ENCODE measurements around the gene CCDC149.

Gene CCDC149

GRCh38 chr4:24889991-24890390 is 22.9 kb downstream of the CCDC149 start:
- H3K18ac ChIP-seq (ENCODE audit: low read length) = no peak overlapping the region
- H2AK5ac ChIP-seq (ENCODE audit: low read length) = no peak overlapping the region
- no peaks in the 10 kb centered on the region for H3K36me3 ChIP-seq (ENCODE audit: control insufficient read depth in 1 of 2, insufficient read depth in 2 of 2, low read length in 2 of 2)
- no peak overlapping the region for H3K4me2 ChIP-seq (ENCODE audit: low read length)
- H3K23ac ChIP-seq (ENCODE audit: low read length) = no peak overlapping the region
- H4K8ac ChIP-seq (ENCODE audit: low read depth, low read length) = no peak overlapping the region
- H3K79me1 ChIP-seq (ENCODE audit: low read length) = no peaks in the 10 kb centered on the region
- no peak overlapping the region for H2BK12ac ChIP-seq (ENCODE audit: low read length)
- H3K27ac ChIP-seq (ENCODE audit: low read depth, low read length) = no peak overlapping the region
- H3K4ac ChIP-seq (ENCODE audit: low read depth, low read length) = no peak overlapping the region
- no peaks in the 10 kb centered on the region for H3K4me1 ChIP-seq (ENCODE audit: control insufficient read depth in 1 of 2, insufficient read depth in 2 of 2, low read length in 2 of 2)
- no peak overlapping the region for H3K9ac ChIP-seq (ENCODE audit: low read length)
- H3K9me3 ChIP-seq (ENCODE audit: insufficient read depth, low read depth, low read length) = peaks cover 2% of the 10 kb centered on the region
- H3K4me3 ChIP-seq (ENCODE audit: low read depth, low read length) = no peak overlapping the region
- no peak for DNase-seq
- H4K91ac ChIP-seq (ENCODE audit: low read depth, low read length) = no peak overlapping the region
- no CpG with 5 or more reads among the region's 3 CpGs for WGBS (ENCODE audit: extremely low coverage, insufficient coverage, insufficient read length)
- H3K14ac ChIP-seq (ENCODE audit: low read length) = no peak overlapping the region
- H2AFZ ChIP-seq (ENCODE audit: insufficient read depth, low read length, poor library complexity) = no peak overlapping the region
- H3K79me2 ChIP-seq (ENCODE audit: control insufficient read depth, insufficient read depth, low read length, poor library complexity) = no peaks in the 10 kb centered on the region
- no peak overlapping the region for H2BK5ac ChIP-seq (ENCODE audit: low read depth, low read length, poor library complexity)
- no peak overlapping the region for H4K12ac ChIP-seq (ENCODE audit: low read depth, low read length)
- H2BK120ac ChIP-seq (ENCODE audit: insufficient read depth, low read length, poor library complexity) = no peak overlapping the region
- H3K27me3 ChIP-seq (ENCODE audit: insufficient read depth, low read length) = no peaks in the 10 kb centered on the region

GRCh38 chr4:24888475-24889344 is 24.1 kb downstream of the CCDC149 start:
- Histone ChIP-seq H3K27me3 (ENCODE audit: insufficient read depth, low read length) (no peaks in the 10 kb centered on the region), H3K79me2 (ENCODE audit: control insufficient read depth, insufficient read depth, low read length, poor library complexity) (no peaks in the 10 kb centered on the region), H2BK12ac (ENCODE audit: low read length) (no peak overlapping the region), H2BK120ac (ENCODE audit: insufficient read depth, low read length, poor library complexity) (no peak overlapping the region), H4K8ac (ENCODE audit: low read depth, low read length) (no peak overlapping the region), H3K4ac (ENCODE audit: low read depth, low read length) (no peak overlapping the region), H4K12ac (ENCODE audit: low read depth, low read length) (no peak overlapping the region), H2AK5ac (ENCODE audit: low read length) (no peak overlapping the region), H2AFZ (ENCODE audit: insufficient read depth, low read length, poor library complexity) (no peak overlapping the region), H3K9me3 (ENCODE audit: insufficient read depth, low read depth, low read length) (peaks cover 2% of the 10 kb centered on the region), H3K4me3 (ENCODE audit: low read depth, low read length) (no peak overlapping the region), H3K4me2 (ENCODE audit: low read length) (no peak overlapping the region), H3K9ac (ENCODE audit: low read length) (no peak overlapping the region), H3K14ac (ENCODE audit: low read length) (no peak overlapping the region), H3K36me3 (ENCODE audit: control insufficient read depth in 1 of 2, insufficient read depth in 2 of 2, low read length in 2 of 2) (no peaks in the 10 kb centered on the region), H3K4me1 (ENCODE audit: control insufficient read depth in 1 of 2, insufficient read depth in 2 of 2, low read length in 2 of 2) (no peaks in the 10 kb centered on the region), H3K23ac (ENCODE audit: low read length) (no peak overlapping the region), H3K27ac (ENCODE audit: low read depth, low read length) (no peak overlapping the region), H2BK5ac (ENCODE audit: low read depth, low read length, poor library complexity) (no peak overlapping the region), H3K79me1 (ENCODE audit: low read length) (no peaks in the 10 kb centered on the region), H4K91ac (ENCODE audit: low read depth, low read length) (no peak overlapping the region), H3K18ac (ENCODE audit: low read length) (no peak overlapping the region)
- WGBS (ENCODE audit: extremely low coverage, insufficient coverage, insufficient read length) = no CpG with 5 or more reads among the region's 8 CpGs
- no peak for DNase-seq

GRCh38 chr4:24887881-24888430 is 24.9 kb downstream of the CCDC149 start:
- Histone ChIP-seq H2BK120ac (ENCODE audit: insufficient read depth, low read length, poor library complexity) (no peak overlapping the region), H3K4me1 (ENCODE audit: control insufficient read depth in 1 of 2, insufficient read depth in 2 of 2, low read length in 2 of 2) (no peaks in the 10 kb centered on the region), H3K79me1 (ENCODE audit: low read length) (no peaks in the 10 kb centered on the region), H3K9me3 (ENCODE audit: insufficient read depth, low read depth, low read length) (peaks cover 2% of the 10 kb centered on the region), H4K91ac (ENCODE audit: low read depth, low read length) (no peak overlapping the region), H2BK12ac (ENCODE audit: low read length) (no peak overlapping the region), H2AFZ (ENCODE audit: insufficient read depth, low read length, poor library complexity) (no peak overlapping the region), H3K23ac (ENCODE audit: low read length) (no peak overlapping the region), H3K18ac (ENCODE audit: low read length) (no peak overlapping the region), H3K27me3 (ENCODE audit: insufficient read depth, low read length) (no peaks in the 10 kb centered on the region), H2AK5ac (ENCODE audit: low read length) (no peak overlapping the region), H2BK5ac (ENCODE audit: low read depth, low read length, poor library complexity) (no peak overlapping the region), H4K12ac (ENCODE audit: low read depth, low read length) (no peak overlapping the region), H4K8ac (ENCODE audit: low read depth, low read length) (no peak overlapping the region), H3K14ac (ENCODE audit: low read length) (no peak overlapping the region), H3K4ac (ENCODE audit: low read depth, low read length) (no peak overlapping the region), H3K36me3 (ENCODE audit: control insufficient read depth in 1 of 2, insufficient read depth in 2 of 2, low read length in 2 of 2) (no peaks in the 10 kb centered on the region), H3K79me2 (ENCODE audit: control insufficient read depth, insufficient read depth, low read length, poor library complexity) (no peaks in the 10 kb centered on the region), H3K9ac (ENCODE audit: low read length) (no peak overlapping the region), H3K4me3 (ENCODE audit: low read depth, low read length) (no peak overlapping the region), H3K27ac (ENCODE audit: low read depth, low read length) (no peak overlapping the region), H3K4me2 (ENCODE audit: low read length) (no peak overlapping the region)
- no CpG with 5 or more reads among the region's 3 CpGs for WGBS (ENCODE audit: extremely low coverage, insufficient coverage, insufficient read length)
- DNase-seq = no peak

GRCh38 chr4:24886596-24886995 is 26.2 kb downstream of the CCDC149 start:
- H3K23ac ChIP-seq (ENCODE audit: low read length) = no peak overlapping the region
- H2AFZ ChIP-seq (ENCODE audit: insufficient read depth, low read length, poor library complexity) = no peak overlapping the region
- H4K8ac ChIP-seq (ENCODE audit: low read depth, low read length) = no peak overlapping the region
- no peak overlapping the region for H2BK12ac ChIP-seq (ENCODE audit: low read length)
- no peak for DNase-seq
- H4K91ac ChIP-seq (ENCODE audit: low read depth, low read length) = no peak overlapping the region
- H3K79me1 ChIP-seq (ENCODE audit: low read length) = no peaks in the 10 kb centered on the region
- no peak overlapping the region for H3K27ac ChIP-seq (ENCODE audit: low read depth, low read length)
- H3K9ac ChIP-seq (ENCODE audit: low read length) = no peak overlapping the region
- H2BK120ac ChIP-seq (ENCODE audit: insufficient read depth, low read length, poor library complexity) = no peak overlapping the region
- no peak overlapping the region for H4K12ac ChIP-seq (ENCODE audit: low read depth, low read length)
- peaks cover 2% of the 10 kb centered on the region for H3K9me3 ChIP-seq (ENCODE audit: insufficient read depth, low read depth, low read length)
- H3K27me3 ChIP-seq (ENCODE audit: insufficient read depth, low read length) = no peaks in the 10 kb centered on the region
- H3K4me2 ChIP-seq (ENCODE audit: low read length) = no peak overlapping the region
- H3K4me1 ChIP-seq (ENCODE audit: control insufficient read depth in 1 of 2, insufficient read depth in 2 of 2, low read length in 2 of 2) = no peaks in the 10 kb centered on the region
- H3K14ac ChIP-seq (ENCODE audit: low read length) = no peak overlapping the region
- no CpG with 5 or more reads among the region's 3 CpGs for WGBS (ENCODE audit: extremely low coverage, insufficient coverage, insufficient read length)
- H3K4me3 ChIP-seq (ENCODE audit: low read depth, low read length) = no peak overlapping the region
- H3K18ac ChIP-seq (ENCODE audit: low read length) = no peak overlapping the region
- no peaks in the 10 kb centered on the region for H3K79me2 ChIP-seq (ENCODE audit: control insufficient read depth, insufficient read depth, low read length, poor library complexity)
- H2BK5ac ChIP-seq (ENCODE audit: low read depth, low read length, poor library complexity) = no peak overlapping the region
- H3K4ac ChIP-seq (ENCODE audit: low read depth, low read length) = no peak overlapping the region
- H3K36me3 ChIP-seq (ENCODE audit: control insufficient read depth in 1 of 2, insufficient read depth in 2 of 2, low read length in 2 of 2) = no peaks in the 10 kb centered on the region
- no peak overlapping the region for H2AK5ac ChIP-seq (ENCODE audit: low read length)
